Activated naive CD8-positive, alpha-beta T cell treated with anti-CD3 and anti-CD28 coated beads for 36 hours (primary cell): ENCODE results near the gene LRRC10. TPM values are rescaled to one million over a fixed set of nuclear protein-coding genes. Genes with fewer than 3 reads are reported as not detected.
"Not testable (repeated sequence)": the region's sequence is repeated elsewhere in the genome, so short reads cannot be mapped to it uniquely, and the experiment has no call there.

Experiments
- DNase-seq: peaks from one replicate; pipeline ENCODE4 v3.0.0; 2021
- H3K27ac Mint-ChIP-seq: one replicate; pipeline ENCODE4 v1.8.0; 2022; ENCODE audit warnings: mild to moderate bottlenecking, moderate library complexity, mixed read lengths
- H3K27me3 Mint-ChIP-seq: one replicate; pipeline ENCODE4 v1.8.0; 2022; ENCODE audit warnings: mild to moderate bottlenecking, mixed read lengths
- H3K36me3 Mint-ChIP-seq: one replicate; pipeline ENCODE4 v1.8.0; 2021; ENCODE audit warnings: mild to moderate bottlenecking, mixed read lengths
- H3K4me1 Mint-ChIP-seq: one replicate; pipeline ENCODE4 v1.8.0; 2021; ENCODE audit warnings: mixed read lengths
- H3K4me3 Mint-ChIP-seq: one replicate; pipeline ENCODE4 v1.8.0; 2022; ENCODE audit warnings: mild to moderate bottlenecking, moderate library complexity, mixed read lengths
- H3K9me3 Mint-ChIP-seq: one replicate; pipeline ENCODE4 v1.8.0; 2022; ENCODE audit warnings: mixed read lengths
- total RNA-seq, 2 experiments: library from RNA; stranded (reverse); gene quantifications; one replicate each; pipeline ENCODE4 v1.2.3, GENCODE V29; 2021

Gene LRRC10
- total RNA-seq, 2 experiments from 2014 or later = not detected

DNA sequence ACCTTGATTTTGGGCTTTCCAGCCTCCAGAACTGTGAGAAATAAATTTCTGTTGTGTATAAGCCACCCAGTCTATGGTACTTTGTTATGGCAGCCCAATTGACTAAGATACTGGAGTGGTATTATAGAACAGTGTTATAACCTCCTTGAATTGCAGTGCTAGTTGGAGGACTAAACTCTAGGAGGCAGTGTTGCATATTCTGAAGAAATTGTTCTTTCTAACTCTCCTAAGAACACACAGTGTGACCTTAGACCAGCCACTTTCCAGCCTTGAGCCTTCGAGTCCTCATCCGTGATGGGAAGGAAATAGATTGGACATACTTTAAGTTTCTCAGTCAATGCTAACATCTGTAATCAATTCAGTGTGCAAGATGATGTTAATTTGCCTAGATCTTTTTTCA lies 22.4 kb upstream of the LRRC10 start:
- no peak for DNase-seq
- H3K27me3 Mint-ChIP-seq = no peaks in the 10 kb centered on the region
- no peak overlapping the region for H3K27ac Mint-ChIP-seq
- no peak overlapping the region for H3K4me3 Mint-ChIP-seq
- H3K4me1 Mint-ChIP-seq = peaks cover 3% of the 10 kb centered on the region
- H3K9me3 Mint-ChIP-seq = no peaks in the 10 kb centered on the region
- H3K36me3 Mint-ChIP-seq = no peaks in the 10 kb centered on the region

GRCh38 chr12:69630191-69630590 lies 19.5 kb upstream of the LRRC10 start:
- H3K27me3 Mint-ChIP-seq = no peaks in the 10 kb centered on the region
- no peaks in the 10 kb centered on the region for H3K36me3 Mint-ChIP-seq
- no peak overlapping the region for H3K27ac Mint-ChIP-seq
- no peak overlapping the region for H3K4me3 Mint-ChIP-seq
- peaks cover 3% of the 10 kb centered on the region for H3K4me1 Mint-ChIP-seq
- H3K9me3 Mint-ChIP-seq = no peaks in the 10 kb centered on the region
- no peak for DNase-seq

- Mint-ChIP-seq H3K4me3 (no peak overlapping the region), H3K9me3 (no peaks in the 10 kb centered on the region), H3K36me3 (no peaks in the 10 kb centered on the region), H3K4me1 (peaks cover 3% of the 10 kb centered on the region), H3K27me3 (no peaks in the 10 kb centered on the region), H3K27ac (no peak overlapping the region)
- no peak for DNase-seq
Observed at GRCh38 chr12:69627501-69627900, 16.8 kb upstream of the LRRC10 start.

- no peak for DNase-seq
- no peaks in the 10 kb centered on the region for H3K27me3 Mint-ChIP-seq
- no peaks in the 10 kb centered on the region for H3K9me3 Mint-ChIP-seq
- H3K4me1 Mint-ChIP-seq = no peaks in the 10 kb centered on the region
- no peaks in the 10 kb centered on the region for H3K36me3 Mint-ChIP-seq
- H3K4me3 Mint-ChIP-seq = no peak overlapping the region
- no peak overlapping the region for H3K27ac Mint-ChIP-seq
Observed at GRCh38 chr12:69623970-69624369, 13.3 kb upstream of the LRRC10 start.

DNA sequence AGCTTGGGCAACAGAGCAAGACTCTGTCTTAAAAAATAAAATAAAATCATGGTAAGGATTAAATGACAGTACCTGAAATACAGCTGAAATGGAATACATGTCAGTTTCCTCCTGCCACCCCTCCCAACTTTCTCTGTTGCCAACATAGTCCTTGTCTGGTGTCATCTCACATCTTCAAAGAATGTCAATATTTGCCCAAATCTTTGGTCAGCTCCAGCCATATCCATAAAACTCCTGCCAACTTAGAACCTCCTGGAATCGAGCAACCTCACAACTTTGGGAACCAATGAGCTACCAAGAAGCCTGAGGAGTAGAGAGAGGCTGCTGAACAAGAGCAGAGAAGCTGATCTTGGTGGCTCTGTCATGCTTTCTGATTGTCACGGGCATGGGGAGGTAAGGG lies 10.8 kb upstream of the LRRC10 start:
- H3K9me3 Mint-ChIP-seq = no peaks in the 10 kb centered on the region
- H3K4me1 Mint-ChIP-seq = no peaks in the 10 kb centered on the region
- H3K27ac Mint-ChIP-seq = no peak overlapping the region
- no peak for DNase-seq
- H3K4me3 Mint-ChIP-seq = no peak overlapping the region
- no peaks in the 10 kb centered on the region for H3K36me3 Mint-ChIP-seq
- H3K27me3 Mint-ChIP-seq = peaks cover 6% of the 10 kb centered on the region

- Mint-ChIP-seq H3K36me3 (no peaks in the 10 kb centered on the region), H3K4me1 (no peaks in the 10 kb centered on the region), H3K9me3 (no peaks in the 10 kb centered on the region), H3K27me3 (peaks cover 10% of the 10 kb centered on the region), H3K27ac (no peak overlapping the region), H3K4me3 (no peak overlapping the region)
- DNase-seq = no peak
Observed at GRCh38 chr12:69620921-69621320, 10.2 kb upstream of the LRRC10 start.

GRCh38 chr12:69620077-69620476 lies 9.4 kb upstream of the LRRC10 start:
- H3K36me3 Mint-ChIP-seq = no peaks in the 10 kb centered on the region
- no peak for DNase-seq
- no peak overlapping the region for H3K4me3 Mint-ChIP-seq
- H3K4me1 Mint-ChIP-seq = no peaks in the 10 kb centered on the region
- H3K9me3 Mint-ChIP-seq = no peaks in the 10 kb centered on the region
- H3K27ac Mint-ChIP-seq = no peak overlapping the region
- peaks cover 10% of the 10 kb centered on the region for H3K27me3 Mint-ChIP-seq

DNA sequence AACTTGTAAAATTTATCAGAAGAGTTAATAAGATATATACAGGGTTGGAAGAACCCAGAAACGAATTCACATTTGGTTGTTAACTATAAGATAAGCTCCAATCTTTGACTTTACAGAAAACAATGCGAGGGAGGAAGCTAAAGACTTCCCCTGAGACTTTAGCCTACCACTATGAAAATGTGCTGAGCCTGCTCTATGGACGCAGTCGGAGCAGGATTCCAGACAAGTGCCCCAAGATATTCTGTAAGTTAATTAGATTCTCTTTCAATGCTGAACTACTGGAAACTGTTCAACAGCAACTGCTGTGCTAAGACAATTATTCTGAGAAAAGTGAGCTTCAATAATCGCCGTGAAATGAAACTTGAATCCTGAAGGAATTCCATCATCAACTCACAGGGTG lies 8.3 kb upstream of the LRRC10 start:
- Mint-ChIP-seq H3K4me3 (no peak overlapping the region), H3K27me3 (peaks cover 10% of the 10 kb centered on the region), H3K27ac (no peak overlapping the region), H3K4me1 (no peaks in the 10 kb centered on the region), H3K36me3 (no peaks in the 10 kb centered on the region), H3K9me3 (no peaks in the 10 kb centered on the region)
- no peak for DNase-seq

GRCh38 chr12:69616025-69616424 lies 5.3 kb upstream of the LRRC10 start:
- Mint-ChIP-seq H3K27ac (no peak overlapping the region), H3K27me3 (peaks cover 10% of the 10 kb centered on the region), H3K36me3 (no peaks in the 10 kb centered on the region), H3K4me1 (no peaks in the 10 kb centered on the region), H3K9me3 (no peaks in the 10 kb centered on the region), H3K4me3 (no peak overlapping the region)
- no peak for DNase-seq

DNA sequence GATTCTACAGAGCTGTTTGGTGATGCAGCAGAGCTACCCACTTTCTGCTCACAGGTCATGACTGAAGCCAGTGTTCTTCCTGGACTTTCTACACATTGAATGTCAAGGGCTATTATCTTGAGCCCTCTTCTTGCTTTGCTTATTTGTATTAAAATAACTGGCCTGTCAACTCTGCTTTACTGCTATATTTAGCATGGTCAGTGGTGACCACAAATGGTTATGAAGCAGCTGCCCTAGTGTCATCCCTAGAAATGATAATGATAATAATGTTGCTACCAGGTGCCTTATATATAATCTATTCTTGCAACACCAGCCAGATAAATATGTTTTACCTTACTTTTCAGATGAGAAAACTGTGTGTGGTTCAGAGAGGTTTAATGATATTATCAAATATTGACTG lies 2.6 kb upstream of the LRRC10 start:
- Mint-ChIP-seq H3K4me3 (no peak overlapping the region), H3K36me3 (no peaks in the 10 kb centered on the region), H3K27me3 (peaks cover 7% of the 10 kb centered on the region), H3K27ac (no peak overlapping the region), H3K9me3 (no peaks in the 10 kb centered on the region), H3K4me1 (no peaks in the 10 kb centered on the region)
- DNase-seq = no peak

- Mint-ChIP-seq H3K9me3 (no peaks in the 10 kb centered on the region), H3K4me1 (no peaks in the 10 kb centered on the region), H3K27ac (no peak overlapping the region), H3K4me3 (no peak overlapping the region), H3K27me3 (no peaks in the 10 kb centered on the region), H3K36me3 (no peaks in the 10 kb centered on the region)
- DNase-seq = no peak
Observed at GRCh38 chr12:69610126-69610525, 581 bp downstream of the LRRC10 start.

DNA sequence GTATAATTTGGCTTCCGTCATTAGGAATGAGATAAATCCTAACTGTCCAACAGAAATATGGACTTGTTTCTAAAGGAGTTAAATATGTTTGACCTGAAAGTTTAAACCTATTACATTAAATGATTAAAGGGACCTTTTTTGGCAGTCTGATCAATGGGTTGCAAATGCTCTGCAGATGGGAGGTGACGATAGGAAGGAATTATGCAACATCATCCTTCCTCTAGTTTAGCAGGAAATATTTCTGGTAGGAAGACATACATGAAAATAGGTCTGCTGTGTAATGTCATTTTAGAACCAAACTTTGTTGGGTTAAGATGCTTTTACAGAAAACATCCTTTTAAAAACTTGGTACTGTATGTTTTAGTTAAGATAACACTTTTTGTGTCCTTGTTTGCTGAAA lies 2.6 kb downstream of the LRRC10 start:
- Mint-ChIP-seq H3K9me3 (no peaks in the 10 kb centered on the region), H3K36me3 (peaks cover 5% of the 10 kb centered on the region), H3K27me3 (no peaks in the 10 kb centered on the region), H3K27ac (no peak overlapping the region), H3K4me1 (no peaks in the 10 kb centered on the region), H3K4me3 (no peak overlapping the region)
- DNase-seq = no peak

GRCh38 chr12:69604275-69604674 lies 6.4 kb downstream of the LRRC10 start:
- H3K9me3 Mint-ChIP-seq, H3K27me3 Mint-ChIP-seq, DNase-seq, H3K4me1 Mint-ChIP-seq, H3K4me3 Mint-ChIP-seq, H3K27ac Mint-ChIP-seq: not testable (repeated sequence)
- peaks cover 27% of the 10 kb centered on the region for H3K36me3 Mint-ChIP-seq

- H3K4me3 Mint-ChIP-seq, DNase-seq, H3K9me3 Mint-ChIP-seq, H3K27me3 Mint-ChIP-seq, H3K27ac Mint-ChIP-seq, H3K4me1 Mint-ChIP-seq: not testable (repeated sequence)
- H3K36me3 Mint-ChIP-seq = peaks cover 27% of the 10 kb centered on the region
Observed at GRCh38 chr12:69603556-69603955, 7.2 kb downstream of the LRRC10 start.

- H3K4me1 Mint-ChIP-seq = peaks cover 3% of the 10 kb centered on the region
- H3K27me3 Mint-ChIP-seq = no peaks in the 10 kb centered on the region
- no peak overlapping the region for H3K27ac Mint-ChIP-seq
- H3K9me3 Mint-ChIP-seq = no peaks in the 10 kb centered on the region
- H3K4me3 Mint-ChIP-seq = no peak overlapping the region
- DNase-seq = no peak
- peaks cover 30% of the 10 kb centered on the region for H3K36me3 Mint-ChIP-seq
Observed at GRCh38 chr12:69602954-69603353, 7.8 kb downstream of the LRRC10 start.

- Mint-ChIP-seq H3K4me1 (peaks cover 4% of the 10 kb centered on the region), H3K36me3 (peaks cover 32% of the 10 kb centered on the region), H3K4me3 (no peak overlapping the region), H3K27ac (peak overlapping the region; percentile 26), H3K9me3 (no peaks in the 10 kb centered on the region), H3K27me3 (no peaks in the 10 kb centered on the region)
- no peak for DNase-seq
Observed at GRCh38 chr12:69601962-69602685, 8.6 kb downstream of the LRRC10 start.
